ENCODE results near the gene ESYT1. TPM values are rescaled to one million over a fixed set of nuclear protein-coding genes. Genes with fewer than 3 reads are reported as not detected.

Gene ESYT1
- total and polyA plus RNA-seq, 9 of the 15 experiments (the other 6 are each of a cell fraction or from before 2014, with no cell fraction given), result 132 to 420 (median 164) TPM

GRCh38 chr12:56126732-56127239 lies 1.3 kb upstream of the ESYT1 start (continued):
- TF ChIP-seq RREB1 (CRISPR knock-in tag; IDR thresholded peaks at IDR 0.05) (no peak), NCOA6 (IDR thresholded peaks at IDR 0.05) (no peak), KHSRP (IDR thresholded peaks at IDR 0.05) (no peak), NBN (IDR thresholded peaks at IDR 0.05; ENCODE audit: low read depth) (peak; percentile 74; the same call in 1 of the 2 replicates), E2F3 (CRISPR knock-in tag; IDR thresholded peaks at IDR 0.05) (no peak), PCBP1 (IDR thresholded peaks at IDR 0.05; ENCODE audit: low read depth, low read length, poor library complexity, severe bottlenecking) (no peak), BMI1 (IDR thresholded peaks at IDR 0.05; ENCODE audit: low read length) (no peak), PML (IDR thresholded peaks at IDR 0.05; ENCODE audit: low read length) (peak; percentile 83), TRIM28 (IDR thresholded peaks at IDR 0.05) (no peak), HDAC2 (IDR thresholded peaks at IDR 0.05) (no peak), HMG20B (CRISPR knock-in tag; IDR thresholded peaks at IDR 0.05) (no peak), CREM (IDR thresholded peaks at IDR 0.05; ENCODE audit: low read depth) (peak; percentile 58), KLF10 (CRISPR knock-in tag; IDR thresholded peaks at IDR 0.05) (no peak), EP300 (IDR thresholded peaks at IDR 0.05; ENCODE audit: low read length) (peak; percentile 98)
- TF ChIP-seq, protein P1, sequence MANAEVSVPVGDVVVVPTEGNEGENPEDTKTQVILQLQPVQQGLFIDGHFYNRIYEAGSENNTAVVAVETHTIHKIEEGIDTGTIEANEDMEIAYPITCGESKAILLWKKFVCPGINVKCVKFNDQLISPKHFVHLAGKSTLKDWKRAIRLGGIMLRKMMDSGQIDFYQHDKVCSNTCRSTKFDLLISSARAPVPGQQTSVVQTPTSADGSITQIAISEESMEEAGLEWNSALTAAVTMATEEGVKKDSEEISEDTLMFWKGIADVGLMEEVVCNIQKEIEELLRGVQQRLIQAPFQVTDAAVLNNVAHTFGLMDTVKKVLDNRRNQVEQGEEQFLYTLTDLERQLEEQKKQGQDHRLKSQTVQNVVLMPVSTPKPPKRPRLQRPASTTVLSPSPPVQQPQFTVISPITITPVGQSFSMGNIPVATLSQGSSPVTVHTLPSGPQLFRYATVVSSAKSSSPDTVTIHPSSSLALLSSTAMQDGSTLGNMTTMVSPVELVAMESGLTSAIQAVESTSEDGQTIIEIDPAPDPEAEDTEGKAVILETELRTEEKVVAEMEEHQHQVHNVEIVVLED (CRISPR knock-in tag; IDR thresholded peaks at IDR 0.05), result no peak
- TF ChIP-seq, protein P2, sequence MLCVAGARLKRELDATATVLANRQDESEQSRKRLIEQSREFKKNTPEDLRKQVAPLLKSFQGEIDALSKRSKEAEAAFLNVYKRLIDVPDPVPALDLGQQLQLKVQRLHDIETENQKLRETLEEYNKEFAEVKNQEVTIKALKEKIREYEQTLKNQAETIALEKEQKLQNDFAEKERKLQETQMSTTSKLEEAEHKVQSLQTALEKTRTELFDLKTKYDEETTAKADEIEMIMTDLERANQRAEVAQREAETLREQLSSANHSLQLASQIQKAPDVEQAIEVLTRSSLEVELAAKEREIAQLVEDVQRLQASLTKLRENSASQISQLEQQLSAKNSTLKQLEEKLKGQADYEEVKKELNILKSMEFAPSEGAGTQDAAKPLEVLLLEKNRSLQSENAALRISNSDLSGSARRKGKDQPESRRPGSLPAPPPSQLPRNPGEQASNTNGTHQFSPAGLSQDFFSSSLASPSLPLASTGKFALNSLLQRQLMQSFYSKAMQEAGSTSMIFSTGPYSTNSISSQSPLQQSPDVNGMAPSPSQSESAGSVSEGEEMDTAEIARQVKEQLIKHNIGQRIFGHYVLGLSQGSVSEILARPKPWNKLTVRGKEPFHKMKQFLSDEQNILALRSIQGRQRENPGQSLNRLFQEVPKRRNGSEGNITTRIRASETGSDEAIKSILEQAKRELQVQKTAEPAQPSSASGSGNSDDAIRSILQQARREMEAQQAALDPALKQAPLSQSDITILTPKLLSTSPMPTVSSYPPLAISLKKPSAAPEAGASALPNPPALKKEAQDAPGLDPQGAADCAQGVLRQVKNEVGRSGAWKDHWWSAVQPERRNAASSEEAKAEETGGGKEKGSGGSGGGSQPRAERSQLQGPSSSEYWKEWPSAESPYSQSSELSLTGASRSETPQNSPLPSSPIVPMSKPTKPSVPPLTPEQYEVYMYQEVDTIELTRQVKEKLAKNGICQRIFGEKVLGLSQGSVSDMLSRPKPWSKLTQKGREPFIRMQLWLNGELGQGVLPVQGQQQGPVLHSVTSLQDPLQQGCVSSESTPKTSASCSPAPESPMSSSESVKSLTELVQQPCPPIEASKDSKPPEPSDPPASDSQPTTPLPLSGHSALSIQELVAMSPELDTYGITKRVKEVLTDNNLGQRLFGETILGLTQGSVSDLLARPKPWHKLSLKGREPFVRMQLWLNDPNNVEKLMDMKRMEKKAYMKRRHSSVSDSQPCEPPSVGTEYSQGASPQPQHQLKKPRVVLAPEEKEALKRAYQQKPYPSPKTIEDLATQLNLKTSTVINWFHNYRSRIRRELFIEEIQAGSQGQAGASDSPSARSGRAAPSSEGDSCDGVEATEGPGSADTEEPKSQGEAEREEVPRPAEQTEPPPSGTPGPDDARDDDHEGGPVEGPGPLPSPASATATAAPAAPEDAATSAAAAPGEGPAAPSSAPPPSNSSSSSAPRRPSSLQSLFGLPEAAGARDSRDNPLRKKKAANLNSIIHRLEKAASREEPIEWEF (CRISPR knock-in tag; IDR thresholded peaks at IDR 0.05), result no peak
- TF ChIP-seq, protein P3, sequence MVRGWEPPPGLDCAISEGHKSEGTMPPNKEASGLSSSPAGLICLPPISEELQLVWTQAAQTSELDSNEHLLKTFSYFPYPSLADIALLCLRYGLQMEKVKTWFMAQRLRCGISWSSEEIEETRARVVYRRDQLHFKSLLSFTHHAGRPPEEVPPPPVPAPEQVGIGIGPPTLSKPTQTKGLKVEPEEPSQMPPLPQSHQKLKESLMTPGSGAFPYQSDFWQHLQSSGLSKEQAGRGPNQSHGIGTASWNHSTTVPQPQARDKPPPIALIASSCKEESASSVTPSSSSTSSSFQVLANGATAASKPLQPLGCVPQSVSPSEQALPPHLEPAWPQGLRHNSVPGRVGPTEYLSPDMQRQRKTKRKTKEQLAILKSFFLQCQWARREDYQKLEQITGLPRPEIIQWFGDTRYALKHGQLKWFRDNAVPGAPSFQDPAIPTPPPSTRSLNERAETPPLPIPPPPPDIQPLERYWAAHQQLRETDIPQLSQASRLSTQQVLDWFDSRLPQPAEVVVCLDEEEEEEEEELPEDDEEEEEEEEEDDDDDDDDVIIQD (CRISPR knock-in tag; IDR thresholded peaks at IDR 0.05), result no peak

Data from K562 (cell line).